ENCODE results near the gene CD40LG.

Gene CD40LG

GRCh38 chrX:136646602-136647239 is 1.2 kb upstream of the CD40LG start:
- H3K36me3 ChIP-seq (ENCODE audit: low read depth) = no peaks in the 10 kb centered on the region
- no peaks in the 10 kb centered on the region for H3K27me3 ChIP-seq (ENCODE audit: insufficient read depth, poor library complexity, severe bottlenecking)
- no peaks in the 10 kb centered on the region for H3K4me1 ChIP-seq (ENCODE audit: insufficient read depth, poor library complexity, severe bottlenecking)
- TF ChIP-seq, protein P1, sequence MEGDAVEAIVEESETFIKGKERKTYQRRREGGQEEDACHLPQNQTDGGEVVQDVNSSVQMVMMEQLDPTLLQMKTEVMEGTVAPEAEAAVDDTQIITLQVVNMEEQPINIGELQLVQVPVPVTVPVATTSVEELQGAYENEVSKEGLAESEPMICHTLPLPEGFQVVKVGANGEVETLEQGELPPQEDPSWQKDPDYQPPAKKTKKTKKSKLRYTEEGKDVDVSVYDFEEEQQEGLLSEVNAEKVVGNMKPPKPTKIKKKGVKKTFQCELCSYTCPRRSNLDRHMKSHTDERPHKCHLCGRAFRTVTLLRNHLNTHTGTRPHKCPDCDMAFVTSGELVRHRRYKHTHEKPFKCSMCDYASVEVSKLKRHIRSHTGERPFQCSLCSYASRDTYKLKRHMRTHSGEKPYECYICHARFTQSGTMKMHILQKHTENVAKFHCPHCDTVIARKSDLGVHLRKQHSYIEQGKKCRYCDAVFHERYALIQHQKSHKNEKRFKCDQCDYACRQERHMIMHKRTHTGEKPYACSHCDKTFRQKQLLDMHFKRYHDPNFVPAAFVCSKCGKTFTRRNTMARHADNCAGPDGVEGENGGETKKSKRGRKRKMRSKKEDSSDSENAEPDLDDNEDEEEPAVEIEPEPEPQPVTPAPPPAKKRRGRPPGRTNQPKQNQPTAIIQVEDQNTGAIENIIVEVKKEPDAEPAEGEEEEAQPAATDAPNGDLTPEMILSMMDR (IDR thresholded peaks at IDR 0.05; ENCODE audit: poor library complexity, severe bottlenecking) = no peak
- ATAC-seq (ENCODE audit: low read depth) (no peak), DNase-seq (ENCODE audit: low spot score) (no peak)
- H3K4me3 ChIP-seq (ENCODE audit: severe bottlenecking) = no peak overlapping the region
- H3K9me3 ChIP-seq (ENCODE audit: severe bottlenecking) = no peaks in the 10 kb centered on the region
- no peak overlapping the region for H3K27ac ChIP-seq (ENCODE audit: poor library complexity, severe bottlenecking)

DNA sequence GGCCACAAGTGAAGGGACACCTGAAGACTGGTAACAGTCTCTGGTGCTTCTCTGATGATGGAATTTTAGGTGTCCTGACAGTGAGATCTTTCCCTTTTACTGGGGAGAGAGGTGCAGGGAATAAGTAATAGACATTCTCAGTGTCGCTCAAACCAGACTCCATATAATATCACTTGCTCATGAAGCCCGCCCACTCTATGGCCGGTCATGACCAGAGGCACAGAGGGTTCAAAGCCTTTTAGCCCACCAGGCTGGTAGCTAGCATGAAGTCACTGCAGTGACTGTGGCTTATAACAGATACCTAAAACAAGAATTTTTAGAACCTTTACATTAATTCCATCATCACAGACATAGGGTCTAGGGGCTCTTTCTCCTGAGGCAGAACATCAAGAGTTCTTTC is 2.9 kb downstream of the CD40LG start:
- H3K4me1 ChIP-seq (ENCODE audit: insufficient read depth, poor library complexity, severe bottlenecking) = no peaks in the 10 kb centered on the region
- no peak overlapping the region for H3K27ac ChIP-seq (ENCODE audit: poor library complexity, severe bottlenecking)
- no peaks in the 10 kb centered on the region for H3K27me3 ChIP-seq (ENCODE audit: insufficient read depth, poor library complexity, severe bottlenecking)
- H3K4me3 ChIP-seq (ENCODE audit: severe bottlenecking) = no peak overlapping the region
- H3K9me3 ChIP-seq (ENCODE audit: severe bottlenecking) = no peaks in the 10 kb centered on the region
- H3K36me3 ChIP-seq (ENCODE audit: low read depth) = no peaks in the 10 kb centered on the region
- ATAC-seq (ENCODE audit: low read depth) (no peak), DNase-seq (ENCODE audit: low spot score) (no peak)
- TF ChIP-seq, protein P1 (IDR thresholded peaks at IDR 0.05; ENCODE audit: poor library complexity, severe bottlenecking) = no peak

DNA sequence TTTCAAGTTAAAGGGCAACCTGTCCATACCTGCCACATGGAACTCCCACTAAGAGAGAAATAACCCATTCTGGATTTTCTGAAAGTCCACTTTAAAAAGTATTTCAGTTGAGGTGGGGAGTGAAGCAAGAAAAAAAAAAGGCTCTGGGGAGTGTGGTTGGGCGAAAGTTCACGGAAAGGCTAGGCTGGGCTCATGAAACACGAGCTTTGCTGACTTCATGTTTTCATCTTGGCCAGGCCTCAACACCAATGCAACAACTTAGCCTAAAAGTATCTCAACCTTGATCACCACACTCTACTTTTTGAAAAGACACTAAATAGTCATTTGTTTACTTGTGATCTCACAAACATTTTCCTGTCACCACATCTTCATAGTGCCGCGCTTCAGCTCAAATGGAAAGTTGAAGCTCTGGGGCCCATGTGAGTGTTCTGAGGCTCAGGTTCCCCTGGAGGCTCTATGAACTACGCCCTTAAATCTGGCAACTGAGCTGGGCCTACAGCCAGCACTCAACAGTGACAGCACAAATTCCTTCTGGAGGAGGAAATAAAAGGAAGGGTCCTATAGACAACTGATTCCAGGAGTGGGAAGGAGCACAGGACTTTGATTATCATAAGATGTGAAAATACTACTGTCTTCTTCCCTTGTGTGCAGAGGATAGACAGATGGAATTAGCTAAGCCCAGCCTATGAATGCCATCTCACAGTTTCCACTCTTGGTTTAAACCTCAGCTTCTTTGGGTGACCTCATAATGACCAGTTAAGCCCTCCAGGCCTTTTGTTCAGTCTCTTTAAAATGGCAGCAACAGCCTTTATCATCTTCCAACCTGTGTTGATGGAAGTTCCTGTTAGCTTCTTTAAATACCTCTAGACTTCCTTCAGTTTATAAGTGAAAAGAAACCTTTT is 5.1 kb downstream of the CD40LG start:
- TF ChIP-seq, protein P1 (IDR thresholded peaks at IDR 0.05; ENCODE audit: poor library complexity, severe bottlenecking) = no peak
- no peaks in the 10 kb centered on the region for H3K36me3 ChIP-seq (ENCODE audit: low read depth)
- H3K4me3 ChIP-seq (ENCODE audit: severe bottlenecking) = no peak overlapping the region
- DNase-seq (ENCODE audit: low spot score) (no peak), ATAC-seq (ENCODE audit: low read depth) (no peak)
- no peaks in the 10 kb centered on the region for H3K27me3 ChIP-seq (ENCODE audit: insufficient read depth, poor library complexity, severe bottlenecking)
- H3K4me1 ChIP-seq (ENCODE audit: insufficient read depth, poor library complexity, severe bottlenecking) = no peaks in the 10 kb centered on the region
- no peak overlapping the region for H3K27ac ChIP-seq (ENCODE audit: poor library complexity, severe bottlenecking)
- H3K9me3 ChIP-seq (ENCODE audit: severe bottlenecking) = no peaks in the 10 kb centered on the region

DNA sequence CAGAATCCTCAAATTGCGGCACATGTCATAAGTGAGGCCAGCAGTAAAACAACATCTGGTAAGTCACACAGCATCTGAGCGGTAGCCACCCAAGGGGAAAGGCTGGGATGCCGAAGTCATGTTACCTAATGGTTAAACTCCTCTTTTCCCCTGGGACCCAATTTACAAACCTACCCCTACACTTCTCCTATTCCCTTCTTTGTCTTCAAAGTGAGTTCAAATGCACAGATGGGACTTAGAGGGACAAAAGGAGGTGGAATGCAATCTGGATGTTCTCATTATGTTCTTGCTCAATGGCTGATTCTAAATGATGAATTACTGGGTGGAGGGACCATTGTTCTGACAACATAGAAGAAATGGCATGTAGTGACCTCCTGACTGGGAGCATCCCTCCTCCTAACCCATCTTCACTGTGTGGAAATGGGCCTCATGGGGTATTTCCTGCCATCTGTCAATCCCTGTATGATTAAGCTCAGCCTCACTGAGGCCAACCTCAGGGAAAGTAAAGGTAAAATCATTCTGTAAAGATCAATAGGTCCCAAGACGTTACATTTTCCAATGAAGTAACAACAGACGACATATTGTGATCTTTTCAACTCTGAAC is 8.5 kb downstream of the CD40LG start:
- H3K9me3 ChIP-seq (ENCODE audit: severe bottlenecking) = no peaks in the 10 kb centered on the region
- H3K36me3 ChIP-seq (ENCODE audit: low read depth) = no peaks in the 10 kb centered on the region
- no peak overlapping the region for H3K4me3 ChIP-seq (ENCODE audit: severe bottlenecking)
- DNase-seq (ENCODE audit: low spot score) = no peak
- no peak for ATAC-seq (ENCODE audit: low read depth)
- TF ChIP-seq, protein P1 (IDR thresholded peaks at IDR 0.05; ENCODE audit: poor library complexity, severe bottlenecking) = no peak
- no peak overlapping the region for H3K27ac ChIP-seq (ENCODE audit: poor library complexity, severe bottlenecking)
- H3K4me1 ChIP-seq (ENCODE audit: insufficient read depth, poor library complexity, severe bottlenecking) = no peaks in the 10 kb centered on the region
- no peaks in the 10 kb centered on the region for H3K27me3 ChIP-seq (ENCODE audit: insufficient read depth, poor library complexity, severe bottlenecking)
